BJ (cell line): ENCODE data around the gene FAHD2A. TPM values are rescaled to one million over a fixed set of nuclear protein-coding genes. Genes with fewer than 3 reads are reported as not detected.
"Not testable (repeated sequence)": the region's sequence is repeated elsewhere in the genome, so short reads cannot be mapped to it uniquely, and the experiment has no call there.

Experiments
- CTCF ChIA-PET: fragments of 350-600 bp; formaldehyde crosslinking; extraction: SDS; loops from one replicate; lab custom pipeline; 2021; ENCODE audit warnings: antibody characterized with exemption, inconsistent platforms; lab: Yijun Ruan, JAX
- POLR2A ChIA-PET: fragments of 300-600 bp; sonication (Branson Sonifier 250); formaldehyde crosslinking; extraction: SDS; loops from one replicate; lab custom pipeline; 2021; ENCODE audit warnings: antibody characterized with exemption; lab: Charles Lee
- DNase-seq: peaks from one replicate; pipeline ENCODE4 v3.0.0-alpha.2; 2011; ENCODE audit warnings: low read depth
- H3K27me3 ChIP-seq: 2 replicates; pipeline ENCODE4 v1.6.0; 2011; ENCODE audit warnings: low read length; ENCODE audit not compliant: control insufficient read depth, insufficient read depth
- H3K36me3 ChIP-seq: 2 replicates; pipeline ENCODE4 v1.5.1; 2011; ENCODE audit warnings: low read length; ENCODE audit not compliant: control insufficient read depth, insufficient read depth
- H3K4me3 ChIP-seq: 2 replicates; pipeline ENCODE4 v1.5.1; 2011; ENCODE audit warnings: low read depth, mild to moderate bottlenecking, control low read depth, low read length
- polyA plus RNA-seq: library from polyadenylated mRNA; depleted of rRNA; stranded (reverse); fragments of >200 nt; gene quantifications from 2 replicates; pipeline ENCODE4 v1.2.3, GENCODE V29; 2011; rRNA removed
- small RNA-seq: library from RNA; depleted of rRNA; stranded (forward); fragments of <200 nt; gene quantifications from one replicate; pipeline ENCODE3, GENCODE V24; 2012; ENCODE audit warnings: low replicate concordance, low read depth; ENCODE audit not compliant: insufficient read length

The FAHD2A gene
- polyA plus RNA-seq, 1 experiment, result 44.1 TPM

DNA sequence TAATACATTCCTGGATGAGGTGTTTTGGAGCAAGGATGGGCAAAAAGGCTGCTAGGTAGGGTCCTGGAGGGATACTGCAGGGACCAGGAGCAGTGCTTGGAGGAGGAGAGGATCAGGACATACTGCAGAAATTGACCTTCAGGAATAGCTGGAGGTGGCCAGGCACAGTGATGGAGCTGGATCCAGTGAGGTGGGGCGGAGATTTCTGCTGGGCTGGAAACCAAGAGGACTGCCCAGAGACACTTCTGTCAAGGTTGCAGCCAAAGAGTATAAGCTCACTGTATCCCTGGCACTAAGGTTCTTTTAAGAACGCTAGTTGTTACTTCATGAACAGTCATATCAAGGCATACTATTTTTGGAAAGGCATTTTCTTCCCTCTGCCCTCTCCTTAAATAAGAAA lies 42.8 kb downstream of the FAHD2A start:
- CTCF ChIA-PET, H3K4me3 ChIP-seq, H3K36me3 ChIP-seq, DNase-seq, POLR2A ChIA-PET, H3K27me3 ChIP-seq: not testable (repeated sequence)

DNA sequence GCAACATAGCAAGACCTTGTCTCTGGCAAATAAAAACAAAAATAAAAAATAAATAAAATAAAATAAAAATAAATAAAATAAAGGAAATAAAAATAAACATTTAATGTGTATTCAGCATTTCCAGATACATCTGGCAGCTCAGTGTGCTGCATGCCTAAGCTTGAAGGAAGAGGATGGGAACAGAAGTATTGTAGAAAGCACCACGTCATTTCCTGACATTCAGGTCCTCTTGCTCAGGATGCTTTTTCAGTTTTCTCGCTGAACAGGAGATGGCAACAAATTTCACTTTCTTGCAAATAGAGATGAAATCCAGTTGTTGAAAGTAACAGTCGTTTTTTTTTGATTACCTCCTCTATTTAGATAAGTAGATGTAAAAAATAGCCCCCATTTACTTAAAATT lies 60.8 kb downstream of the FAHD2A start:
- H3K27me3 ChIP-seq, H3K36me3 ChIP-seq, POLR2A ChIA-PET, CTCF ChIA-PET, H3K4me3 ChIP-seq, DNase-seq: not testable (repeated sequence)

Small RNA genes within 50 kb of the gene (small RNA-seq; reads per million reads assigned to genes)
- not detected for gene AC133104.2

Other genes with a start within 250 kb of the FAHD2A start
- 6.2 and 7.1 TPM in 2 replicates for gene ZNF514, start 242.9 kb upstream of the FAHD2A start, polyA plus RNA-seq
- 3.2 and 4.1 TPM in 2 replicates for gene ZNF2, start 236.9 kb upstream of the FAHD2A start, polyA plus RNA-seq
- gene ZNF892, start 195.2 kb upstream of the FAHD2A start, polyA plus RNA-seq, result 0.71 and 1.5 TPM in 2 replicates
- 0.32 and 0.50 TPM in 2 replicates for gene PROM2, start 128.3 kb upstream of the FAHD2A start, polyA plus RNA-seq
- gene KCNIP3, start 105.4 kb upstream of the FAHD2A start, polyA plus RNA-seq, result 3.1 and 4.1 TPM in 2 replicates
- gene TRIM43B, start 82.0 kb downstream of the FAHD2A start, polyA plus RNA-seq, result not detected in 2 replicates
- not detected in 2 replicates for gene TRIM43, start 189.3 kb downstream of the FAHD2A start, polyA plus RNA-seq